ENCODE data around the gene CMTM5. TPM values are rescaled to one million over a fixed set of nuclear protein-coding genes. Genes with fewer than 3 reads are reported as not detected.
"Not testable (repeated sequence)": the region's sequence is repeated elsewhere in the genome, so short reads cannot be mapped to it uniquely, and the experiment has no call there.

Gene CMTM5
- total RNA-seq, 1 donor from 2014 or later = not detected

DNA sequence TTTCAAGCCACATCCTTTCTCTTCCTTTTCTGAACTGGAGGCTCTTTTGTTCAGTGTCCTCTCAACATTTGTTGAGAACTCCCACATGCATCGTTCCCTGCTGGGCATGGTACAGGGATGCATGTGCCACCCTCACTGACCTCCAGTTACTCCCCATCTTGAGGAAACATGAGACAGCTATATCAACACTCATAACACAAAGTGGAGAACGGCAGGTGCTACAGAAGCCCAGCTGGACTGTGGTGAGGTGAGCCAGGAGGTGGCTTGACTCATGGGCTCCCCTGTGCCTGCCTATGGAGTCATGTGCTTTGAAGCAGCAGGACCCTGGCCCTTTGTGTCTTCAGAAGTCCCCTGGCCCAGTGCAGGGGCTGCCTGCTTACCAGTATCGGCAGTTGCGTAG, 21.5 kb downstream of the CMTM5 start:
- DNase-seq (ENCODE audit: low read depth) = peak; percentile 54

DNA sequence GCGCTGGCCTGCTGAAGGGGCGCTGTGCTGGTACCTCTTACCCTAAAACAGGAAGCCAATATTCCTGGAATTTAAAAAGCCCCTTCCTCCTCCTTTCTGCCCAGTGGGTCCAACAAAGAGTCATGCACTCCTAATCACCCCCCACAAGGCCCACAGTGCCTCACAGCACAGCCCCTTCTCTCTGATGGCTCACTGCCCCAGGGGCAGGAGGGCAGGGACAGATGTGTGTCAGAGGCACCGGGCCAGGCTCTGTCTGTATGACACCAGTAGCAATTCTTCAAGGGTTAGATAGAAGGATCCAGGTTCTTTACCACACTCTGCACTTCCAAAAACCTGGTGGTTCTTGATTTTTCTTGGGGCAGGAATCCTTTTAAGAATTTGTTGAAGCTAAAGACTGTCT, 22.3 kb downstream of the CMTM5 start:
- no peak for DNase-seq (ENCODE audit: low read depth)

DNA sequence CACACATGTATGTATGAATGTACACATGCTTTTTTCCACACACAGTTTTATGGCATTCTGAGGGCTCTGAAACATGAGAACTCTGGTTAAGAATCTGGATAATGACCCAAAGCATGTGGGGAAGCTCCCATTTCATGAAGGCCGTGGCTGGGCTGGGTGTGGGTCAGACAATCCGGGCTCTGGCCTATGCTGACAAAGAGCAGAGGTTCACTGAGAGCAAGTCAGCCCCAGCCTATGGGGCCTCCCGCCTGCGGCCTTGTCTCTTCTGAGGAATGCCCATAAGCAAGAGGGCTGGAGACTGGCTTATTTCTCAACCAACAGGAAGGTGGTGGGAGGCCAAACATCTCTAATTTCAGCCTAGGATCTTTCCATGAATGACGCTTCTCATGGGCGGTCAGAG, 22.7 kb downstream of the CMTM5 start:
- DNase-seq (ENCODE audit: low read depth) = peak; percentile 34

DNA sequence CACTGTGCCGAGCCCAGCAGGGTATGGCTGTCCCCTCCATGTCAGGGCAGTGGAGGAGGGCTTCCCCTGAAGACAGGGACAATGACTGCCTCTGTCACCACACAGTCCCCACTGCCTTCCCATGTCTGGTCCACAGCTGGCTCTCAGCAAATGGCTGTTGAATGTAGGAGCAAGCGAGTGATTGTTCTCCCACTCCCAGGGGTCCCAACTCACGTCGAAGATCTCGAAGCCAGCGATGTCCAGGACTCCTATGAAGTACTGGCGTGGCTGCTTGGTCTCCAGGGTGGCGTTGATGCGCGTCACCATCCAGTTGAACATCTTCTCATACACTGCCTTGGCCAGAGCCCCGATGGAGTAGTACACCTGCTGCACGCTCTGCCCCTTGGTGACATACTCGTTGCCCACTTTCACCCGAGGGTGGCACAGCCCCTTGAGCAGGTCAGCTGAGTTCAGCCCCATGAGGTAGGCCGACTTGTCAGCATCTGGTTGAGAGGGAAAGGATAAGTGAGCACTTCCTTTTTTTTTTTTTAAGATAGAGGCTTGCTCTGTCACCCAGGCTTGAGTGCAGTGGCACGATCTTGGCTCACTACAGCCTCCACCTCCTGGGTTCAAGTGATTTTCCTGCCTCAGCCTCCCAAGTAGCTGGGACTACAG, 23.8 kb downstream of the CMTM5 start:
- not testable (repeated sequence) for DNase-seq (ENCODE audit: low read depth)

DNA sequence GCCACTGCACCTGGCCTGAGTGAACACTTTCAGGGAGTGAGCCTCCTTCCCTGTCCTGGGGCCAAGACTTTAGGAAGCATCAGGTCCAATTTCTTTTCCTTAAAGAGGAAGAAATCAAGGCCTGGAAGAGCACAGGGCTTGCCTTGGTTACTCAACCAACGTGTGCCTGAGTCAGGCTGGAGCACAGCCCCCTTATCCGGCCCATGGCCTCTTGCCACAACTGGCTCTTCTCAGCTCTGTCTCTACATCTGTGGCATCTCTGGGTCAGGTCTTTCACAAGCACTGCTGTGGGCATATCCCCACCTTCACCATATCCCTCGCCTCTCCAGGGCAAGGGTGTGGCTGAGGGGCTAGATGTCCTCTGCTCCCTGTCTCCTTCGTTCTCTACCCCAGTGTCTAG, 24.4 kb downstream of the CMTM5 start:
- no peak for DNase-seq (ENCODE audit: low read depth)

DNA sequence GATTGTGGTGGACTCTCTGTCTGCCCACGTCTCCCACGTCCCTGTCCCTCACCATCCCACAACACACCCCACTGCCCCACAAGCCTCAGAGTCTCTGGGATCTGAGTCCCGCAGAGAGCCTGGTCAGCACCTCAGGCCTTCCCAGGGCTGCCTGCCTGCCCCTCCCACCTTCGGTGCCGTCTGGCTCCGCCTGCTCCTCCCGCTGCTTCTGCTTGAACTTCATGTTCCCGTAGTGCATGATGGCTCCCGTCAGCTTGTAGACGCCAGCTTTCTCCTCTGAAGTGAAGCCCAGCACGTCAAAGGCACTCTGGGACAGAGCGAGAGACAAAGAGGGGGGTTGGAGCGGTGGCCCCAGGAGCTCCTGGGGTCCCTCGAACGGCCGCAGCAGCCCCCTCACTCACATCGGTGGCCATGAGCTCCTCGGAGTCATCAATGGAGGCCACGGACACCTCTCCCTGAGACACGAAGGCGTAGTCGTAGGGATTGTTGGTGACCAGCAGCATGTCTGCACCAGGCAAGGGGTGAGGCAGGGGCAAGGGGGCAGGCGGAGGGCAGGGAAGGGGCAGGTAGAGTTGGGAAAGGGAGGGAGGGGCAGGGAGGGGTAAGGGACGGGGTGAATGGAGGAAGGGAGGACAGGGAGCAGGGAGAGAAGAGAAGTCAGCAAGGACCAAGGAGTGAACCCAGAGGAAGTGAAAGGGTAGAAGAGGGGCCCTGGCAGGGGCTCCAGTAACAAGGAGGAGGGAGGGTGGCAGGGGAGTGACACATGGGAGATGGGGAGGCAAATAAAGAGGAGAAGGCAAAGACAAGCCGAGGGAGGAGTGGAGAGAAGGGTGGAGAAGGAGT, 25.7 kb downstream of the CMTM5 start:
- no peak for DNase-seq (ENCODE audit: low read depth)

DNA sequence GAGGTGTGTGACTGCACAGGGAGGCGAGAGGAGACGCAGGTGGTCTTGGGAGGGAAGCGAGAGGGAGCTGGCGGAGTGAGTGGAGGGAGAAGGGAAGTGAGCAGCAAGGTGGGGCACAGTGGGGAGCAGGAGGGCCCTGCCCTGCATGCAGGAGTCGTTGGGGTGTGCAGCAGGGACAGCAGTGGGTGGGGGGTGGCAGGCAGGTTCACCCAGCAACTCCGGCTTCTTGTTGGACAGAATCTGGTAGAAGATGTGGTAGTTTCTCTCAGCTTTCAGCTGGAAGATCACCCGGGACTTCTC, 26.2 kb downstream of the CMTM5 start:
- DNase-seq (ENCODE audit: low read depth) = no peak

DNA sequence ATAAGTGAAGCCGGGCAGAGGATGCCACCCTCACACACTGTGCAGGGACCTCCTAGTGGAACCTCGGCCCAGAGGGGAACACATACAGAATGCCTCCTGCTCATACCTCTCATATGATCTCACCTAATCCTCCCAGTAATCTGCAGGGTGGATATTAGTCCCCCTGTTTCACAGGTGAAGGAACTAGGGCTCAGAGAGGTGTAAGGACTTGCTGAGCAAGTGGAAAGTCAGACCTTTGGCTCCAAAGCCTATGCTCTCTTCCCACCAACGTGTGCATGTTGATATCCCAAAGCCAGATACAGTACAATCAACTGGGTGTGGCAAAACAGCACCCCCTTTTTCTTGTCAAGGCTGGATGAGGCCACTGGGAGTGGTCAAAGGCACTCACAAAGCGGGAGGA, 27.1 kb downstream of the CMTM5 start:
- no peak for DNase-seq (ENCODE audit: low read depth)

DNA sequence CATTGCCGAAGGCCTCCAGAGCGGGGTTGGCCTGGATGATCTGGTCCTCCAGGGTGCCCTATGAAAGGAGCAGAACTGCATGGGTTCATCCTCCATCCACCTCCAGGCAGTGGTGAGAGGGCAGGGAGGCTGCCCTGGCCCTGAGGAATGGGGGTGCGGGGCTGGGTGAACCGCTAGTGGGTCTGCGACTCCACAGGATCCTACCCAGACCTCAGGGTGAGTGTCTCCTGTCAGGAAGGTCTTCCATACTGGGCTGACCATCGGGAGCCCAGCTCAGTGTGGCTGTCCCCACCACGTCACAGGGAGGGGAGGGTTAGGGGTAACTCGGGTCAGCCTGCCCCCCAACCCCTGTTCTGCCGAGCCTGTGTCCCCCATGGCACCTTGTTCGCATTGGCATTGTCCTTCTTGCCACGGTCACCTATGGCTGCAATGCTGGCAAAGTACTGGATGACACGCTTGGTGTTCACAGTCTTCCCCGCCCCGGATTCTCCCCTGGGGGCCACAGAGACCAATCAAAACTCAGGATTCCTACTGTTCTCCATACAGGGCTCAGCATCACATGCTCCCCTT, 27.6 kb downstream of the CMTM5 start:
- DNase-seq (ENCODE audit: low read depth) = no peak

DNA sequence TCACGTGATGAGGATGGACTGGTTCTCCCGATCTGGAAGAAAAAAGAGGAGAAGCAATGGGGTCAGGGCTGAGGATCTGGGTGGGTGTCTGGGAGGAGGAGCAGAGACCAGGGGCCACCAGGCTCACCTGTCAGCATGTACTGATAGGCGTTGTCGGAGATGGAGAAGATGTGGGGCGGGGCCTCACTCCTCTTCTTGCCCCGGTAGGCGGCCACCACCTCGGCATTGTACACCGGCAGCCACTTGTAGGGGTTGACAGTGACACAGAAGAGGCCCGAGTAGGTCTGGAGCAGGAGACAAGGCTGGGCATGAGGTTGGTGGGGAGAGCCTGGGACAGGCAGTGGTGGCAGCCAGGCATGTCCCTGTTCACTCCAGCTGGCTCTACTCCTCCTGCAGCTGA, 28.2 kb downstream of the CMTM5 start:
- DNase-seq (ENCODE audit: low read depth) = no peak

DNA sequence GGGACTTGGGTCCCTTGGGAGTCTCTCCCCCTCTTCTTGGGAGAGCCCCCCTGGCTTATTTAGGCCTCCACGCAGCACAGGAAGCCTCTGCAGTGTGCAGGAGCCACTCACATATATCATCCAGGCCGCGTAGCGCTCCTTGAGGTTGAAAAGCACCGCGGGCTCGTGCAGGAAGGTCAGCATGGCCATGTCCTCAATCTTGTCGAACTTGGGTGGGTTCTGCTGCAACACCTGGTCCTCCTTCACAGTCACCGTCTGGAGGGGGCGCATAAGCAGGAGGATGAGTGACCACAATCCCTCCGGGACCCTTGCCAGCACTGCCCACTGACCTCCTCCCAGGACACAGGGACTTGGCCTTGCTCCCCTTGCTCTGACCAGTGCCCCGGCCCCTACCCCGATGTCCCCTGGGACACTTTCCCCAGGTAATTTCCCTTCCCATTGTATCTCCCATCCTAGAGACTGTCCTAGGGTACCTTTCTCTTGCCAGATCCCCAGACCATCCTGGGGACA, 28.7 kb downstream of the CMTM5 start:
- no peak for DNase-seq (ENCODE audit: low read depth)

DNA sequence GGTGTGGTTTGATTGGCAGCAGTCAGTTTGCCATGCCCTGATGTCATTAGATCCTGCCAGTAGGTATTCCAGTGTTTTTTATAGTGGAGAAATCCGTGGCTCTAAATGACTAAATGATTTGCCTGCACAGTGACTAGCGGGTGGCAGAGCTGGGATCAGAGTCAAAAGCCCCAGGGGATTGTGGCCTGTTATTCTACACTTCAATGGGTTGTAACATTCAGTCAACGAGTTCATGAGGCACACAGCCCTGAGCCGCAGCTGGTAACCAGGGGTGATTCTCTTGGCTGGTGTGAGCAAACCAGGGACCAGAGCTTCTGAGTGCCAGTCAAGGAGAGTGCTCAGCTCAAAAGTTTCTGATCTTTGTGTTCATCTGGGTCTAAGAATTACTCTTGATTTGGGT, 29.4 kb downstream of the CMTM5 start:
- DNase-seq (ENCODE audit: low read depth) = peak; percentile 82

DNA sequence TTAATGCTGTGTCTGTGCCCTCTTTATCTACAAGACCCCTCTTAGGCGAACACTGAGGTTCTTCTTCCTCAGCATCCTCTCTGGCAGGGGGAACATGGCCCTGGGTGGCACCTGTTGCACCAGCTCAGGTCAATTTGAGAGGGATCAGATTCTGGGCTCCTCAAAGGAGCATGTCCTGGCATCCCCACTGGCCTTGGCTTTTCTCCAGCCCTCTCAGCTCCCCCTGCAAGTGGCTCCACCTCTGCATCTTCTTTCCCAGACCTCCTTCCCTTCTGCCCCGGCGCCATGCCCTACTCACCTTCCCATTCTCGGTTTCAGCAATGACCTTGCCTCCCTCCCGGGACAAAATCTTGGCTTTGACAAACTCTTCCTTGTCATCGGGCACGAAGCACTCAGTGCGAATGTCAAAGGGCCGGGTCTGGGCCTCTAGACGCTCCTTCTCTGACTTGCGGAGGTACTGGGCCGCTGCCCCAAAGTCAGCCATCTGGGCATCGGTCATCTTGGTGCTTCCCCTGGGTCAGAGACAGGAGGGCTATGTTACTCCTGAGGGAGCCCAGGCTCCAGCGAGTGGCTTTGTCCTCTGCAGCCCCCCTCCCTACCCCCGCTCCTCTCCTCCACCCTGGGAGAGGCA, 30.0 kb downstream of the CMTM5 start:
- DNase-seq (ENCODE audit: low read depth) = no peak

DNA sequence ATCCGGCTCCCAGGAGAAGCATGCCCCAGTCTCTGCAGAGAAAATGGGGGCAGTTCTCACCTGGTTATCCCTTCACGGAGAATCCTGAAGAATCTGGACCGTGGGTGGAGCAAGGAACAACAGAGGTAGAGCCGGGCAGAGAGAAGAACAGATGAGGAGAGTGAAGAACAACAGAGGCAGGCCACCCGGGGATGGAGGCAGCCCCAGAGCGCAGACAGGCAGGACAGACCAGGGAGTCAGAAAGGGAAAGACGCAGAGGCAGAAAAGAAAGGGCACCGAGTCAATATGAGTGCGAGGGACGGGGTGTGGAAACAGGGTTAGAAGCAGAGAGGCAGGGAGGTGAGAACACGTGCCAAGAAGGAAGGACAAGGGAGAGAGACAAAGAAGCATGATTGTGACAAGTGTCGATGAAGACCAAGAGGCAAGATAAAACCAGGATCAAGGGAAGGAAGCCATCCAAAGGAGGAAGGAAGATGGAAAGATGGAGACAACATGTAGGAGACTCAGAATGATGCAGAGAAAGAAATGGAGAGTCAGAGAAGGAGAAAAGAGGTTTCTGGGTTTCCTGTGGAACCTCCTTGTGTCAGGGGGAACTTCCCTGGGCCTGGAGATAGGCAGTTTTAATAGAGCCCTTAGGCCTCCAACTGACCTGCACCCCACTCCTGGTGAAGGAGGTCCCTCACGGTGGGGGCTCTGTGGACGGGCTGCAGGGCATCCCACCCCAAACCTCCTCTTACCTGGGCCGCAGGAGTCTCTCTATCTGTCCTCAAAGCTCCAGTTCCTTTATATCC, 30.9 kb downstream of the CMTM5 start, which contains the start of gene MYH6:
Gene MYH6, minus strand, starts transcription at position 758 of the 791 bp plus-strand sequence. CDS start 1,050 bp downstream, outside the sequence.
- DNase-seq (ENCODE audit: low read depth) = no peak

DNA sequence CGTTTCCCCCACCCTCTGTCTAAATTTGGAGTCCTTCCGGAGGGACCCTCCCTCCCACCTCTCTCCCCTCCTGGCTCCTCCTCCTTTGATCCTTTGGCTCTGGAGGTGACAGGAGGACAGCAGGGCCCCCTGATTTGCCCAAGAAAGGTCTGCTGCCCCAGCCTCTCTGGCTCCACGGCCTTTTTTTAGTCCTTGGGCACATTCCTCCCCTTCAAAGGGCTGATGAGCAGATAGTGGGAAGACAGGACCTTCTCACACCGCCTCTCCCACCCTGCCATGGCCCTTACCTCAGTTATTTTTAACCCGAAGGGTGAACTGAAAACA, 31.4 kb downstream of the CMTM5 start:
- no peak for DNase-seq (ENCODE audit: low read depth)

DNA sequence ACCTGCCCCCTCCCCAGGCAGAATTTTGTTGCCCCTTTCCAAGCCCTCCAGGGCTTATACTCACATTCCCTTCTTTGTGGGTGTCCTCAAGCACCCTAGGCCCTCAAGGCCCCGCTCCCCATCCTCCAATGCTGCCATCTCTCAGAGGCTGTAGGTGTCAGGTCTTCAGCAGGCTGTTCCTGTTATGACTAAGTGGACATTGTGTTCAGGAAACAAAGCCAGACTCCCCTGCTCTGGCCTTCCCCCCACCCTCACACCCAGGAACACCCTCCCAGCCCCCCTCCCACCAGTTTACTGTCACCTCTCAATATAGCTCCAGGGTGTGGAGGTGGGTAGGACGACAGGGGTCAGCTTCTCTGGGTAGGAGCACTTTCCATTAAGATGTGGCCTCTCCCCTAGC, 32.6 kb downstream of the CMTM5 start:
- no peak for DNase-seq (ENCODE audit: low read depth)

DNA sequence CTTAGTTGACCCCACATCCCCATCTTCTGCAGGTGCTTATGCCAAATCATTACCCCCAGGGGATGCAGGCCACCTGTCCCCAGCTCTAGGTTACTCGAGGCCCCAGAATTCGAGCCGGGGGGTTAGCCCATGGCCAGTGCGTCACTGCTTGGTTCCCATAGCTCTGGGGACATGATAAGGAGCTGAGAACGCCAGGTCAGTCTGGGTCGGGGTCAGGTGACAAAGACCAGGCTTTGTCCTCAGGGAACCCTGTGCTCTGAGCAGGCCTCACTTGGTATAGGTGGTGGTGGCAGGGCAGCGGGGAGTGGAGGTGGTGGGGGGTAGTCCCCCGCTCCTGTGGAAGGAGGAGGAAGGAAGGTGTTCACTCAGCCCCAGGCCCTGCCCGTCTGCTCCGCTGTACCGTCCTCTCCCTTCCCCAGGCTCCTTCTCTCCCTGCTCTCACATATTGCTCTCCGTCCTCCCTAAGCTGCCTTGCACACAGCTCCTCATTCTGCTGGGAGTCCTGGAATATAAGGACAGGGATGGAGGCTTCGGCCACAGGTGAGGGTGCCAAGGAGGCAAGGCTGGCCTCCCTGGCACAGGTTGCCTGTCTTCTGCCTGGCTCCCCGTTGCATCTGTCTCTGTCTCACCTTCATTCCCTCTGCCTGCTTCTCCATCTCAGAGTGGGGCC, 33.3 kb downstream of the CMTM5 start:
- no peak for DNase-seq (ENCODE audit: low read depth)

DNA sequence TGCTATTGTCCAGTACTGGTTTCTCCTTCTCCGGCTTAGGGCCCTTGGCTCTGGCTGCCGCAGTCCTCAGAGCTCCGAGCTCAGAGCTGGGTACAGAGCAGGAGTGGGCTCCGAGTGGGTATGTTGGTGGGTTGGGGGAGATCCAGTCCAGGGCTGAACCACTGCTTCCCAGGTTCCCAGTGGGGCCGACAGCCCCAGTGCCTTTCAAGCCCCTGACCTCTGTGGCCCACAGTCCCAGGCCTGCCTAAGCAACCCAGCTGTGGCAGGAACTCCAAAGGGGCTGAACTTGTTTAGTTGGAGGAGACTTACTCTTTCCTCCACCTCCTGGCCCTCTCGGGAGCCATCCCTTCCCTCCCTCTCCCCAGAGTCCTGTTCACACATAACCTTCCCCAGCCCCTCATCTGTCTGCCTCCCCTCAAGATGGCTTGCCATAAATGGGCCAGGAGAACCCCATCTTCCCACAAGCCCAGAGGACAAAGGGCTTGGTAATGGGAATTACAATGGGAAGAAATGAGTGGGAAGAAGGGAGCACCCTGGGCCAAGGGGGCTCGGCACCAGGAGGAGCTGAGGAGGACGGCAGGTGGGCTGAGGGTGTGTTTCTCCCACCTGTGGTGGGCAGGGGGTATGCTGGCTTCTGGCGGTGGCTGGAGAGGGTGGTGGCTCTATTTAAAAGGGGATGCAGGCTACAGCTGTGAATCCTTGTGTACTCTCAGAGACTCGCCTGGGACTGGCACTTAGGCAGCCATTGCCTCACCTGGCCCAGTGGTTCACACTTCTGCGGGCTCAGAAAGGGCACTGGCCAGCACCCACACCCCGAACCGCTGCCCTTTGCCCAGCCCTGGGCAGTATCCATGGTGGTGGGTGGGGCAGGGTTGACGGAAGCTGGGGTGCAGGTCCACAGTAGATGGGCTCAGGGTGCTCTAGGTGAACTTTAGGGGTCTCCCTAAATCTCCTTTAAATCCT, 35.0 kb downstream of the CMTM5 start:
- no peak for DNase-seq (ENCODE audit: low read depth)

DNA sequence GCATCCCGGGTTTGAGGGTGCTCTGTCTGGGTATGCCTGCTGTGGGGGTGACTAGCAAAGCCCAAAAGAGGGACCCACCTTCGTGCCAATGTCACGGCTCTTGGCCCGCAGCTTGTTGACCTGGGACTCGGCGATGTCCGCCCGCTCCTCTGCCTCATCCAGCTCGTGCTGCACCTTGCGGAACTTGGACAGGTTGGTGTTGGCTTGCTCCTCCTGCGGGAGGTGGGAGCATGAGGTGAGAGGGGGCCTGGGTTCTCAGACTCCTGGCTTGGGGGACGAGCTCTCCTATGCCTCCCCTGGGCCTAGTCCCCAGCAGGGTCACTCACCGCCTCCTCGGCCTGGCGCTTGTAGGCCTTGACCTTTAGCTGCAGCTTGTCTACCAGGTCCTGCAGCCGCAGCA, 36.8 kb downstream of the CMTM5 start:
- no peak for DNase-seq (ENCODE audit: low read depth)

DNA sequence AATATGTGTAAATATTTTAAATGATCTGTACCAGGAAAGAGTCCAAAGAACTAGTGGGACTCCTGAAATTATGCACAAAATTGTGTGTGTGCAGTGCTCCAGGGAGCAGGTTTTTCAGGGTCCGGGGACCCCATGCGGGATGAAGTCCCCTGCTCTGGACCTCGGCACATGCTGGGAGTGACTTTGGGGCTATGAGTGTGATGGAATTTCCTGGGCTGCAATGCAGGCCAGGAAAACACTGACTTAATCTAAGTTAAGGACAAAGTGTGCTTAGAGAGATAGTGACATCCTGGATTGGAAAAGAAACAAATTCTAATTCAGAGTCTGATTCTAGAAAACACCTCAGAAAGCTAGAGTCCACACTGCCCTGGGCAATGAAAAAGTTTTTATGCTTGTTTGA, 37.4 kb downstream of the CMTM5 start:
- no peak for DNase-seq (ENCODE audit: low read depth)
